GM12875 (cell line): ENCODE measurements around the gene LPCAT3.

ENCODE experiments used
- H3K4me3 ChIP-seq: one replicate; pipeline ENCODE4 v1.5.1; 2011; ENCODE audit warnings: low read depth, low read length, control low read depth
- CTCF ChIP-seq: IDR thresholded peaks from 2 replicates; pipeline ENCODE4 v1.5.1; 2011; ENCODE audit warnings: low read depth, mild to moderate bottlenecking, control low read depth, inconsistent platforms, low read length, moderate library complexity, borderline replicate concordance; ENCODE audit not compliant: insufficient read depth

The LPCAT3 gene

DNA sequence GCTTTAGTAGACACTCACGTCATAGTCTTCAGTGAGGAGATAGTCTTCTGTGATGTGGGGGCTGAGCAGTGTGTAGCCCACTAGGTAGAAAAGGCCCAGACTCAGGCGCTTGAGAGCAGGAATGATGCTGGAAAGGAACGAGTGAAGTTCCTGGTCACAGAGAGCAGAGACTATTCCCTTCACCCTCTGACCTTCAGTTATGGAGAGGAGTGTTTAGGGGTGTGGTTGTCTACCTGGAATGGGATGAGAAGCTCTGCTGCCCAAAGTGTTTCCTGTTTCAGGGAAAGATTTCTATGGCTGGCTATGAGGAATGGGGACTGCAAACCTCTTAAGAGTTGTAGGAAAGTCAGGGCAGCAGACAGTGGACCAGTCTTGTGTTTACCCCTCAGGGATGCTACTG, 38.8 kb downstream of the LPCAT3 start:
- no peak for TF ChIP-seq CTCF
- no peak overlapping the region for H3K4me3 ChIP-seq

- TF ChIP-seq CTCF = no peak
- no peak overlapping the region for H3K4me3 ChIP-seq
Observed at GRCh38 chr12:6979021-6979420, 39.3 kb downstream of the LPCAT3 start.

GRCh38 chr12:6978611-6979011, 39.7 kb downstream of the LPCAT3 start:
- no peak overlapping the region for H3K4me3 ChIP-seq
- no peak for TF ChIP-seq CTCF

GRCh38 chr12:6978188-6978587, 40.1 kb downstream of the LPCAT3 start:
- TF ChIP-seq CTCF = no peak
- no peak overlapping the region for H3K4me3 ChIP-seq

DNA sequence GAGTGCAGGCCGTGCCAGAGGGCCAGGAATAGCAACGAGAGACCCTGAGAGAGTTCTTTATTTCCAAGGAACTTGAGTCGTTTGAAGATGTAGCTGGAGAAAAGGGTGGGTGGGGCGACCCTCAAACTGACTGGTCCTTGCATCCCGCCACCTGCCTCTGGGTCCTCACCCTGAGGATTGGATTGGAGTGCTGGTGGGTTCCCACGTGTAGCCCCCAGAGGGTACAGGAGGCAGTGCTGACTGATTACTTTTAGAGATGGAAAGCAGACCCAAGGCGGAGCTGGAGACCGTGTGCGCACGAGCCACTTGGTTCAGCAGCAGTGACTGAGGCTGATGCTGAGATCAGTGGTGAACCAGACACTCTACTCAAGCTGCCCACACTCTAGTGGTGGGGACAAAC, 40.6 kb downstream of the LPCAT3 start:
- TF ChIP-seq CTCF = no peak

GRCh38 chr12:6975297-6976032, 42.8 kb downstream of the LPCAT3 start:
- TF ChIP-seq CTCF = no peak
- H3K4me3 ChIP-seq = no peak overlapping the region

More for the DNA sequence above, 40.6 kb downstream of the LPCAT3 start:
- H3K4me3 ChIP-seq = no peak overlapping the region

DNA sequence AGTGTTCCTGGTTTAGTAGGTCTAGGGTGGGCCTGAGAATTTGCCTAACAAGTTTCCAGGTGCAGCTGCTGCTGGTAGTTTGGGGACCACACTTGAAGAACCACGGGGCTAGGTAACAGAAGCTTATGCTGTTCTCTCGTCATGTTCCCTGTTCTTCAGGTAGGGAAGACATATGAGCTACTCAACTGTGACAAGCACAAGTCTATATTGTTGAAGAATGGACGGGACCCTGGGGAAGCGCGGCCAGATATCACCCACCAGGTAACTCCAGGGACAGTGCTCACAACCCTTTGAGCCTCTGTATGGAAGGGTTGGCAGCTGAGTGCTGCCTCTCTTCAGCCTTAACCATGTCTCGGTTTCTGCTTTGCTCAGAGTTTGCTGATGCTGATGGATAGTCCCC, 44.1 kb downstream of the LPCAT3 start:
- TF ChIP-seq CTCF = no peak
- no peak overlapping the region for H3K4me3 ChIP-seq
